BJ (cell line): ENCODE data around the gene KLF15. TPM values are rescaled to one million over a fixed set of nuclear protein-coding genes. Genes with fewer than 3 reads are reported as not detected.

Experiments
- CTCF ChIA-PET: fragments of 350-600 bp; formaldehyde crosslinking; extraction: SDS; loops from one replicate; lab custom pipeline; 2021; ENCODE audit warnings: antibody characterized with exemption, inconsistent platforms; lab: Yijun Ruan, JAX
- POLR2A ChIA-PET: fragments of 300-600 bp; sonication (Branson Sonifier 250); formaldehyde crosslinking; extraction: SDS; loops from one replicate; lab custom pipeline; 2021; ENCODE audit warnings: antibody characterized with exemption; lab: Charles Lee
- DNase-seq: peaks from one replicate; pipeline ENCODE4 v3.0.0-alpha.2; 2011; ENCODE audit warnings: low read depth
- H3K27me3 ChIP-seq: 2 replicates; pipeline ENCODE4 v1.6.0; 2011; ENCODE audit warnings: low read length; ENCODE audit not compliant: control insufficient read depth, insufficient read depth
- H3K36me3 ChIP-seq: 2 replicates; pipeline ENCODE4 v1.5.1; 2011; ENCODE audit warnings: low read length; ENCODE audit not compliant: control insufficient read depth, insufficient read depth
- H3K4me3 ChIP-seq: 2 replicates; pipeline ENCODE4 v1.5.1; 2011; ENCODE audit warnings: low read depth, mild to moderate bottlenecking, control low read depth, low read length
- CTCF ChIP-seq: IDR thresholded peaks from 2 replicates; pipeline ENCODE4 v1.5.1; 2011; ENCODE audit warnings: low read depth, mild to moderate bottlenecking, control low read depth, inconsistent platforms, low read length, moderate library complexity; ENCODE audit not compliant: insufficient read depth
- polyA plus RNA-seq: library from polyadenylated mRNA; depleted of rRNA; stranded (reverse); fragments of >200 nt; gene quantifications from 2 replicates; pipeline ENCODE4 v1.2.3, GENCODE V29; 2011; rRNA removed

Gene KLF15
- polyA plus RNA-seq, 1 experiment: 0.44 TPM

- DNase-seq: no peak
- H3K27me3 ChIP-seq: no peaks in the 10 kb centered on the region; the same call in 1 of the 2 replicates
- H3K4me3 ChIP-seq: no peak overlapping the region
- POLR2A ChIA-PET: no interaction called here
- TF ChIP-seq CTCF: no peak
- CTCF ChIA-PET: no interaction called here
- no peaks in the 10 kb centered on the region for H3K36me3 ChIP-seq
Measured at GRCh38 chr3:126300001-126300760, 57.0 kb downstream of the KLF15 start.

- TF ChIP-seq CTCF: no peak
- CTCF ChIA-PET: interaction anchor here (0.6 kb wide), 1 partner anchor 62 kb away, joined by 3 read pairs; no protein-coding TSS in a partner anchor
Measured at GRCh38 chr3:126295407-126295939, 61.7 kb downstream of the KLF15 start.

GRCh38 chr3:126294211-126294808 lies 62.9 kb downstream of the KLF15 start:
- Histone ChIP-seq H3K36me3 (no peaks in the 10 kb centered on the region), H3K4me3 (no peak overlapping the region), H3K27me3 (peaks cover 2% of the 10 kb centered on the region)
- no peak for TF ChIP-seq CTCF
- DNase-seq: no peak
- POLR2A ChIA-PET: no interaction called here
- CTCF ChIA-PET: no interaction called here

More at GRCh38 chr3:126295407-126295939, 61.7 kb downstream of the KLF15 start:
- Histone ChIP-seq H3K4me3 (no peak overlapping the region), H3K27me3 (no peaks in the 10 kb centered on the region; the same call in 1 of the 2 replicates), H3K36me3 (no peaks in the 10 kb centered on the region)
- no peak for DNase-seq
- POLR2A ChIA-PET: no interaction called here

- POLR2A ChIA-PET: no interaction called here
- DNase-seq: no peak
- Histone ChIP-seq H3K4me3 (no peak overlapping the region), H3K27me3 (peaks cover 2% of the 10 kb centered on the region), H3K36me3 (no peaks in the 10 kb centered on the region)
- no peak for TF ChIP-seq CTCF
- CTCF ChIA-PET: no interaction called here
Measured at GRCh38 chr3:126293370-126294082, 63.7 kb downstream of the KLF15 start.

Other genes with a start within 250 kb of the KLF15 start
- 0.16 and 0.37 TPM in 2 replicates for gene ALDH1L1, start 176.8 kb downstream of the KLF15 start, polyA plus RNA-seq
- not detected in 2 replicates for gene CFAP100, start 37.5 kb upstream of the KLF15 start, polyA plus RNA-seq
- gene ZXDC, start 118.5 kb upstream of the KLF15 start, polyA plus RNA-seq: 11.9 and 15.8 TPM in 2 replicates
- not detected in 2 replicates for gene UROC1, start 160.4 kb upstream of the KLF15 start, polyA plus RNA-seq
- not detected in 2 replicates for gene CHST13, start 166.7 kb upstream of the KLF15 start, polyA plus RNA-seq
- not detected in 2 replicates for gene C3orf22, start 201.5 kb upstream of the KLF15 start, polyA plus RNA-seq